GM12801 (cell line): ENCODE data around the gene NCOA7.

ENCODE experiments used
- TF ChIP-seq, protein P1 (sequence below): IDR thresholded peaks from one replicate; pipeline ENCODE4 v1.5.1; 2011; ENCODE audit warnings: control low read depth; ENCODE audit not compliant: insufficient read length; ENCODE audit errors: extremely low read depth

The NCOA7 gene

DNA sequence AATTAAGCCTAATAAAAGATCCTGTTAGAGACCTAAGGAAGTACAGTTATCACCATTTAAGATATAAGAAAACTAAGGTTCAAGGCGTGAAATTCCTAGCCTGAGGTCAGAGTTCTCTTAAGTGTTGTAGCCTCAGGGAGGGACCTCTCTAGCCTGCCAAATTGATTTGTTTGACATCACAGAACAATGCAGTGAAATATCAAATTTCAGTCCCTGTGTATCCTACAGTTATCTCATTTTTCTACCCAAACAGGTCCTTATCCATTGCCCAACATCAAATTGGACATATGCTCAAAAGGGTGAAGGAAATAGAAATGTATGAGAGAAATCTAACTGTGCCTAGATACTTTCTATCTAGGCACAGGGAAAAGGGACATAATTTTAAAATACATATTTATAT is 63.0 kb downstream of the NCOA7 start:
- TF ChIP-seq, protein P1, sequence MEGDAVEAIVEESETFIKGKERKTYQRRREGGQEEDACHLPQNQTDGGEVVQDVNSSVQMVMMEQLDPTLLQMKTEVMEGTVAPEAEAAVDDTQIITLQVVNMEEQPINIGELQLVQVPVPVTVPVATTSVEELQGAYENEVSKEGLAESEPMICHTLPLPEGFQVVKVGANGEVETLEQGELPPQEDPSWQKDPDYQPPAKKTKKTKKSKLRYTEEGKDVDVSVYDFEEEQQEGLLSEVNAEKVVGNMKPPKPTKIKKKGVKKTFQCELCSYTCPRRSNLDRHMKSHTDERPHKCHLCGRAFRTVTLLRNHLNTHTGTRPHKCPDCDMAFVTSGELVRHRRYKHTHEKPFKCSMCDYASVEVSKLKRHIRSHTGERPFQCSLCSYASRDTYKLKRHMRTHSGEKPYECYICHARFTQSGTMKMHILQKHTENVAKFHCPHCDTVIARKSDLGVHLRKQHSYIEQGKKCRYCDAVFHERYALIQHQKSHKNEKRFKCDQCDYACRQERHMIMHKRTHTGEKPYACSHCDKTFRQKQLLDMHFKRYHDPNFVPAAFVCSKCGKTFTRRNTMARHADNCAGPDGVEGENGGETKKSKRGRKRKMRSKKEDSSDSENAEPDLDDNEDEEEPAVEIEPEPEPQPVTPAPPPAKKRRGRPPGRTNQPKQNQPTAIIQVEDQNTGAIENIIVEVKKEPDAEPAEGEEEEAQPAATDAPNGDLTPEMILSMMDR, result no peak

DNA sequence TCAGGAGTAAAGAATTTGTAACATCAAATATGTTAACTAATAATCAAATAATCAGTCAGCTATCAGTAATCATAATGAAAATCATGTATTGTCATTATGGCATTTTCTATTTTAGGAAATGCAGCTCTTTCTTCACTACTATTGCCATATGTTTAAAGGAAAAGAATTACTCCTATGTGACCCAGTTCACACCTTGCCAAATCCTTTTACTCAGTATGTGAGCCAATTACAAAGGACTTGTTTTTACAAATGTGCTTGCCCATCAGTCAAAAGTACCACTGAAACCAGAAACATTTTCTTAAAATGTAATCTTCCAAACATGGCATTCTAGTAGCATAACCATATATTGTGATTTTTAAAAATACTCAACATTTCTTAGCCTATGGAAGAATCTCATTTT is 63.6 kb downstream of the NCOA7 start:
- TF ChIP-seq, protein P1, result no peak

DNA sequence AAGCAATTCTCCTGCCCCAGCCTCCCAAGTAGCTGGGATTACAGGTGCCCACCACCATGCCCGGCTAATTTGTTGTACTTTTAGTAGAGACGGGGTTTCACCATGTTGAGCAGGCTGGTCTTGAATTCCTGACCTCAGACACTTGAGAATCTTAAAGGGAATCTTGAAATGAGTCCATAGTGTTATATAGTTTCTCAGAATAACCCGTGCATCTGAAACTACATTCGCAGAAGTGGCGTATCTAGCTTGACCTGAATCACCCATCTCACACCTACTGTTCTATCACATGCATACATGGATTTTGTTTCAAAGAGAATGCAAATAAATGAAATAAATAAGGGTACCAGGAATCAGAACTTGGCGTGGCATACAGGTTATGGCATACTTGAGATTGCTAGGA is 65.0 kb downstream of the NCOA7 start:
- TF ChIP-seq, protein P1, result no peak

DNA sequence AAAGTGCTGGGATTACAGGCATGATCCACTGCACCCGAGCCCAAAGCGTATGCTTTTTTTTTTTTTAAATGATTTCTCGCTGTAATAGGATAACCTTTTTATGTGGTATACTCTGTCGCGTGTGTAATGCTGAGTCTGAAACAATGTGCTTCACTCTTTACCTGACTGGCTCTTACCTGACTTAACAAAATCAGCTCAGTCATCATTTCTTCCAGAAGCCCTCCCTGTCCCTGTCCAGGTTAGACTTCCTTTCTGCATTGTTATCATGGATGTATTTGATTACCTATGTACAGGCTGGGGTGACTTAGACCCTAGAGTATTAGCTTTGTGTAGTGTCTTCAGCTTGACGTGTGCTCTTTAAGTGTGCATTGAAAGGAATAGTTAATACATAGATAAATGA is 67.1 kb downstream of the NCOA7 start:
- TF ChIP-seq, protein P1, result no peak

DNA sequence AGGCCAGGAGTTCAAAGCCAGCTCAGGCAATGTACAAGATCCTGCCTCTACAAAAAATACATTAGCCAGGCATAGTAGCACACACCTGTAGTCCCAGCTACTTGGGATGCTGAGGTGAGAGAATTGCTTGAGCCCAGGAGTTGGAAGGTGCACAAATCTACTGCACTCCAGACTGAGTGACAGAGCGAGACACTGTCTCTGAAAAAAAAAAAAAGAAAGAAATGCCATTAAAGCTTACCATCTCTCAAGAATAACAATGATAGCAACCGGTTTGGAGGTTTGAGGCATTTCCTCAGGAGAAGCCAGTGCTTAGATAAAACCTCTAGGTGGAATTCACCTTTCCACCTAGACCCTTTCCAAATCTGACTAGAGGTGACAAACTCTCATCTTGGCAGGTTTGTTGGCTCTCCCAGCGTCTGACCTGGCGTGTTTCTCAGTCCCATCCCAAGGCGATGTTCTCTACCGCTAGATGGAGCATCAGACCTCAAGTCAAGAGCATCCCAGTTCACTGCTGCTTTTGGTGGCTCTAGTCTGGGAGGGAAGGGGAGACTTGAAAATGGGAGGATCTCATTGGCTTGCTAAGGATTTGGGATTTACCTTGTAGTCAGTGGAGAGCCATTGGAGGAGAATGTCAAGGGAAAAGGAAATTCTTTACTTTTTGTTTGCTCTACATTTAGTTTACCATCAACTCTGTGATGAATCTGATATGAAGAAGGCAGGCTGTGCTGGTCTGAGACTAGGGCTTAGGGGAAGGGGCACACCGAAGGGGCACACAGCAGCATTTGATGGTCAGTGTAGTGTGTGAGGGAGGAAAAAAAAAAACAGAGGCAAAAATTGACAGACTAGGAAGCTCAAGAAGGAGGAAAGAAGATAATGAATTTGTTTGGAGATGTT is 67.9 kb downstream of the NCOA7 start:
- TF ChIP-seq, protein P1, result no peak

DNA sequence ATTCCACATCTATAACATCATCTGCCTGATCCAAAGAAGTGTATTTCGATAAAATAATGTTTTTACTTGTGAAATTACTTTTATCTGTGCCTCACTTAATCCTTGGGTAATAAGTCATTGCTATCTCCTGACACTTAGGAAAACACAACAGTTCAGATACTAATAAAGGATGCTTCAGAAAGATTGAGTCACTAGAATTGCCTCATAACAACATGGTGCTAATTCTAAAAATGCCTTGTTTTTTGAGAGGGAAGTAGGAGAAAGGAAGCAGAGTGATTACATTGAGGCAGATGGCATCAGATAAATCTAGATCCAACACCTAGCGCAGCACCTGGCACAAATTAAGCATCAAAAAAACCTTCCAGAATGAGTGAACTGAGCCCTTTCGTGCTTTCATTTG is 69.0 kb downstream of the NCOA7 start:
- TF ChIP-seq, protein P1, result no peak

DNA sequence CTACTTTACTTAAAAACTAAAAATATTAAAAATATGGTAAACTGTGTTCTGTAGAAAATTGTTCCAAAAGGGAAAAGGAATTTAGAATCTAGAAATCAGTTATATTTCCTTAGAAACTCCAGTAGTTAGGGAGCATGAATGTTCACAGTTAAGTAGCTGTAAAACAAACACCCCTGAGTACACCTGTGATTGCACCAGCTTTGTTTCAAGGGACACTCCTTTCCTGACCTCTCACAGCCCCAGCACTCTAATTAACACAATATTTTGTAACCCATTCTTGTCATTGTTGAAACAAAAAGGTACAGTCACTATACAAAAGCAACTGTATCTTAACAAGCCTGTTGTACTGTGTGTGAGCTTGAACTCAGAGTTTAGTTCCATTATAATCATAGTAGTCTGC is 72.3 kb downstream of the NCOA7 start:
- TF ChIP-seq, protein P1, result no peak
